ENCODE measurements around the gene TGIF2.

Gene TGIF2

GRCh38 chr20:36624068-36624943 lies 50.9 kb downstream of the TGIF2 start:
- no peak for DNase-seq (ENCODE audit: extremely low read depth, insufficient read length)
- no peak overlapping the region for H3K4me3 ChIP-seq (replicated peaks; ENCODE audit: low read depth, low read length)
- no peaks in the 10 kb centered on the region for H3K36me3 ChIP-seq (ENCODE audit: control insufficient read depth, insufficient read depth, low read length)

GRCh38 chr20:36624944-36625324 lies 51.5 kb downstream of the TGIF2 start:
- H3K36me3 ChIP-seq (ENCODE audit: control insufficient read depth, insufficient read depth, low read length), result no peaks in the 10 kb centered on the region
- TF ChIP-seq CTCF (IDR thresholded peaks at IDR 0.05; ENCODE audit: insufficient read depth, low read length, poor library complexity, severe bottlenecking), result no peak
- H3K4me3 ChIP-seq (replicated peaks; ENCODE audit: low read depth, low read length), result no peak overlapping the region
- no peak for DNase-seq (ENCODE audit: extremely low read depth, insufficient read length)
- H3K27me3 ChIP-seq (replicated peaks; ENCODE audit: control insufficient read depth, insufficient read depth, low read length), result no peaks in the 10 kb centered on the region

More at GRCh38 chr20:36624068-36624943, 50.9 kb downstream of the TGIF2 start:
- no peaks in the 10 kb centered on the region for H3K27me3 ChIP-seq (replicated peaks; ENCODE audit: control insufficient read depth, insufficient read depth, low read length)
- TF ChIP-seq CTCF (IDR thresholded peaks at IDR 0.05; ENCODE audit: insufficient read depth, low read length, poor library complexity, severe bottlenecking), result no peak

- no peaks in the 10 kb centered on the region for H3K27me3 ChIP-seq (replicated peaks; ENCODE audit: control insufficient read depth, insufficient read depth, low read length)
- TF ChIP-seq CTCF (IDR thresholded peaks at IDR 0.05; ENCODE audit: insufficient read depth, low read length, poor library complexity, severe bottlenecking), result no peak
- no peaks in the 10 kb centered on the region for H3K36me3 ChIP-seq (ENCODE audit: control insufficient read depth, insufficient read depth, low read length)
- no peak overlapping the region for H3K4me3 ChIP-seq (replicated peaks; ENCODE audit: low read depth, low read length)
- no peak for DNase-seq (ENCODE audit: extremely low read depth, insufficient read length)
Observed at GRCh38 chr20:36628076-36628475, 54.7 kb downstream of the TGIF2 start.

GRCh38 chr20:36629719-36630681 lies 56.6 kb downstream of the TGIF2 start:
- H3K27me3 ChIP-seq (replicated peaks; ENCODE audit: control insufficient read depth, insufficient read depth, low read length), result no peaks in the 10 kb centered on the region
- peak; percentile 32 for DNase-seq (ENCODE audit: extremely low read depth, insufficient read length)
- no peak overlapping the region for H3K4me3 ChIP-seq (replicated peaks; ENCODE audit: low read depth, low read length)
- no peaks in the 10 kb centered on the region for H3K36me3 ChIP-seq (ENCODE audit: control insufficient read depth, insufficient read depth, low read length)
- no peak for TF ChIP-seq CTCF (IDR thresholded peaks at IDR 0.05; ENCODE audit: insufficient read depth, low read length, poor library complexity, severe bottlenecking)

GRCh38 chr20:36631646-36632045 lies 58.2 kb downstream of the TGIF2 start:
- no peak for DNase-seq (ENCODE audit: extremely low read depth, insufficient read length)
- TF ChIP-seq CTCF (IDR thresholded peaks at IDR 0.05; ENCODE audit: insufficient read depth, low read length, poor library complexity, severe bottlenecking), result no peak

More at GRCh38 chr20:36631646-36632045, 58.2 kb downstream of the TGIF2 start:
- Histone ChIP-seq H3K4me3 (replicated peaks; ENCODE audit: low read depth, low read length) (no peak overlapping the region), H3K36me3 (ENCODE audit: control insufficient read depth, insufficient read depth, low read length) (no peaks in the 10 kb centered on the region), H3K27me3 (replicated peaks; ENCODE audit: control insufficient read depth, insufficient read depth, low read length) (no peaks in the 10 kb centered on the region)
